SK-N-SH (cell line): ENCODE measurements around the gene NDEL1. TPM values are rescaled to one million over a fixed set of nuclear protein-coding genes. Genes with fewer than 3 reads are reported as not detected.

ENCODE experiments used
- CTCF ChIA-PET: fragments of 300-600, 350-600 bp; formaldehyde crosslinking; extraction: SDS; loops from one replicate; lab custom pipeline; 2021; lab: Yijun Ruan, JAX
- POLR2A ChIA-PET: fragments of 350-600 bp; sonication (Branson Sonifier 250); formaldehyde crosslinking; extraction: SDS; loops from one replicate; lab custom pipeline; 2020; ENCODE audit warnings: antibody characterized with exemption, inconsistent platforms; lab: Yijun Ruan, JAX
- DNase-seq: peaks from one replicate; pipeline ENCODE4 v3.0.0; 2012
- H2AFZ ChIP-seq: fragments of 200-600 bp; sonication (generic); 2 replicates; pipeline ENCODE4 v1.8.1; 2016; ENCODE audit warnings: antibody characterized with exemption, mild to moderate bottlenecking, low read depth
- H3F3A ChIP-seq: fragments of 200-600 bp; sonication (generic); replicated peaks from 2 replicates; pipeline ENCODE3; 2016; ENCODE audit warnings: antibody characterized with exemption, mild to moderate bottlenecking; ENCODE audit not compliant: insufficient read depth
- H3K27ac ChIP-seq, 2 experiments: fragments of 200-500 bp in 1 of 2; fragments of 200-600 bp in 1 of 2; sonication (Bioruptor generic) in 1 of 2; sonication (generic), shearing (Covaris generic) in 1 of 2; 2 replicates each; pipeline versions ENCODE4 v1.5.1 to v1.6.1; 2014 to 2016; ENCODE audit warnings: low read depth in 2 of 2, inconsistent platforms in 1 of 2, low read length in 1 of 2, mild to moderate bottlenecking in 1 of 2, mixed read lengths in 1 of 2
- H3K27me3 ChIP-seq: fragments of 200-600 bp; sonication (generic), shearing (Covaris generic); 2 replicates; pipeline ENCODE4 v1.6.1; 2016; ENCODE audit warnings: mixed run types; ENCODE audit not compliant: insufficient read depth
- H3K36me3 ChIP-seq, 2 experiments: fragments of 200-500 bp in 1 of 2; fragments of 200-600 bp in 1 of 2; sonication (Bioruptor generic) in 1 of 2; sonication (generic) in 1 of 2; replicated peaks in 1 of 2; 2 replicates each; pipeline versions ENCODE3 to v1.5.1; 2014 to 2016; ENCODE audit warnings: low read length in 1 of 2, mild to moderate bottlenecking in 1 of 2; ENCODE audit not compliant: insufficient read depth in 2 of 2, control insufficient read depth in 1 of 2
- H3K4me1 ChIP-seq, 2 experiments: fragments of 200-500 bp in 1 of 2; fragments of 200-600 bp in 1 of 2; sonication (Bioruptor generic) in 1 of 2; sonication (generic), shearing (Covaris generic) in 1 of 2; 2 replicates each; pipeline versions ENCODE4 v1.5.1 to v1.6.1; 2014 to 2016; ENCODE audit warnings: low read depth in 1 of 2, low read length in 1 of 2, mixed run types in 1 of 2; ENCODE audit not compliant: insufficient read depth in 2 of 2, control insufficient read depth in 1 of 2
- H3K4me2 ChIP-seq: fragments of 200-600 bp; sonication (generic), shearing (Covaris generic); 2 replicates; pipeline ENCODE4 v1.6.1; 2017; ENCODE audit warnings: mixed run types
- H3K4me3 ChIP-seq, 2 experiments: fragments of 200-500 bp in 1 of 2; fragments of 200-600 bp in 1 of 2; sonication (Bioruptor generic) in 1 of 2; sonication (generic), shearing (Covaris generic) in 1 of 2; 2 replicates each; pipeline versions ENCODE4 v1.5.1 to v1.8.1; 2014 to 2016; ENCODE audit warnings: low read depth in 2 of 2, inconsistent platforms in 1 of 2, low read length in 1 of 2, mild to moderate bottlenecking in 1 of 2, mixed read lengths in 1 of 2, moderate library complexity in 1 of 2
- H3K79me2 ChIP-seq: fragments of 200-600 bp; sonication (generic); 2 replicates; pipeline ENCODE4 v1.8.1; 2017; ENCODE audit warnings: mild to moderate bottlenecking; ENCODE audit not compliant: insufficient read depth
- H3K9ac ChIP-seq: fragments of 200-600 bp; sonication (generic); 2 replicates; pipeline ENCODE4 v1.6.1; 2017; ENCODE audit warnings: mixed run types
- H3K9me2 ChIP-seq: fragments of 200-600 bp; sonication (generic); 2 replicates; pipeline ENCODE4 v1.6.1; 2017; ENCODE audit warnings: mixed run types
- H3K9me3 ChIP-seq: fragments of 200-600 bp; sonication (generic); 2 replicates; pipeline ENCODE4 v1.6.1; 2017; ENCODE audit warnings: mixed run types, mild to moderate bottlenecking, moderate library complexity
- H4K20me1 ChIP-seq: fragments of 200-600 bp; sonication (generic); 2 replicates; pipeline ENCODE4 v1.6.1; 2017; ENCODE audit warnings: mild to moderate bottlenecking, mixed run types; ENCODE audit not compliant: insufficient read depth
- MXI1 ChIP-seq: IDR thresholded peaks from 2 replicates; pipeline ENCODE4 v1.6.1; 2012; ENCODE audit warnings: mild to moderate bottlenecking, low read depth, low read length, improper control_type of control experiment
- RAD21 ChIP-seq: IDR thresholded peaks from 2 replicates; pipeline ENCODE4 v1.6.1; 2012; ENCODE audit warnings: mild to moderate bottlenecking, low read length
- SIN3A ChIP-seq: IDR thresholded peaks from 2 replicates; pipeline ENCODE4 v1.6.1; 2012; ENCODE audit warnings: low read depth, mild to moderate bottlenecking, low read length, moderate library complexity, borderline replicate concordance
- SMC3 ChIP-seq: IDR thresholded peaks from 2 replicates; pipeline ENCODE4 v1.6.1; 2012; ENCODE audit warnings: low read depth, low read length, improper control_type of control experiment
- WGBS: methylation state at CpG from one replicate; pipeline ENCODE4 v1.1.6; 2017; ENCODE audit warnings: low lambda C conversion rate; 5-methylcytosine and 5-hydroxymethylcytosine counted together
- polyA plus RNA-seq, 3 experiments: library from polyadenylated mRNA; depleted of rRNA; stranded (reverse); fragments of >200 nt; gene quantifications; 2 replicates each; pipeline ENCODE4 v1.2.3, GENCODE V29; 2012
- TF ChIP-seq, protein P1 (sequence below): IDR thresholded peaks from 2 replicates; pipeline ENCODE4 v1.4.0; 2012; ENCODE audit warnings: low read depth, borderline replicate concordance
- TF ChIP-seq, protein P2 (sequence below): IDR thresholded peaks from 2 replicates; pipeline ENCODE4; 2012
- TF ChIP-seq, protein P3 (sequence below): IDR thresholded peaks from 2 replicates; pipeline ENCODE4 v1.6.1; 2012; ENCODE audit warnings: mild to moderate bottlenecking, low read depth, low read length, moderate library complexity

NDEL1 gene
- polyA plus RNA-seq, 1 of the 3 experiments (the other 2 are of a cell fraction), result 49.5 TPM

DNA sequence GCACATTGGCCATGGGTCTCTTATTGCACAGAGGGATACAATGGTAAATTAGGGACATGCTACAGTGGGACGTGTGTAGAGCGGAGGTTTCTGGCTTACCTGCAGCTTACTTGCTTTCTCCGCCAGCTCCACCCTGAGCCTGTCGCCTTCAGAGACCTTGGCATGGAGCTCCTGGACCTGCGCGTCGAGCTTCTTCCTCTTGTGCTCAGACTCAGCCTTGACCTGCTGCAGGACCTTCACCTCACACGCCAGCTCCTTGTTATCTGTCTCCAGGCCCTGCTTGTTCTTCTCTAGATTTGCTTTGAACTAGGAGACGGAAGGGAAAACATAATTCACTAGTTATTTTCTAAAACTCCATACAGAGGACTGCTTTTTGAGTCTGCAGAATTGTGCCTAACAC is 63.5 kb downstream of the NDEL1 start:
- no peaks in the 10 kb centered on the region for H3K79me2 ChIP-seq
- H3F3A ChIP-seq, result no peaks in the 10 kb centered on the region
- CTCF ChIA-PET, result interaction anchor here (1.0 kb wide), 1 partner anchor 247 kb away, joined by 3 read pairs; no protein-coding TSS in a partner anchor
- H3K9me2 ChIP-seq, result no peaks in the 10 kb centered on the region
- H3K4me3 ChIP-seq, result no peak overlapping the region
- H3K4me1 ChIP-seq, result no peaks in the 10 kb centered on the region
- peaks cover 42 to 59% of the 10 kb centered on the region in 2 experiments for H3K36me3 ChIP-seq
- H4K20me1 ChIP-seq, result no peaks in the 10 kb centered on the region
- TF ChIP-seq RAD21, result no peak
- H3K27ac ChIP-seq, result no peak overlapping the region
- POLR2A ChIA-PET, result no interaction called here
- no peaks in the 10 kb centered on the region for H3K9me3 ChIP-seq
- no peak overlapping the region for H3K9ac ChIP-seq
- H2AFZ ChIP-seq, result no peak overlapping the region
- 95% methylated on average over 9 of the region's 9 CpGs for WGBS
- no peak overlapping the region for H3K4me2 ChIP-seq
- DNase-seq, result no peak
- no peaks in the 10 kb centered on the region for H3K27me3 ChIP-seq

DNA sequence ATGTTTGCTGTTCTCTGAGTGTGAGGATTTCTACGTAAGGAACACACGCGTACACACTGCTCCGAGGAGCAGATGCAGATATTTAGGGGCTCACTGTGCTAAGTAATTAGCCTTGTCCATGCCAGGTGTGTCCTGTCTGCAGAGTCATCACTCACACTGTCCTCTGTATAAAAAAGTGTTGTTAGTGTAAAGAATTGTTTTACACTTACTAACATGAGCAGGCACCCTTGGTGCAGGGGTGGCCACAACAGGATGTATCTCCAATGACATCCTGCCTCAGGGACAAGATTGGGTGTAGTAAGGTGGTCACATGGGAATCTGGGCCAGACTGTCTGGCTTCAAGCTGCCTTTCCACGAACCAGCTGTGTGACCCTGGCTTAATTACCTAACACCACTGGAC is 63.9 kb downstream of the NDEL1 start:
- Histone ChIP-seq H3K4me1 (no peaks in the 10 kb centered on the region), H3K79me2 (no peaks in the 10 kb centered on the region), H3F3A (no peaks in the 10 kb centered on the region), H2AFZ (no peak overlapping the region), H3K4me2 (no peak overlapping the region), H3K27ac (no peak overlapping the region), H3K9me3 (no peaks in the 10 kb centered on the region), H3K4me3 (no peak overlapping the region), H4K20me1 (no peaks in the 10 kb centered on the region), H3K9me2 (no peaks in the 10 kb centered on the region), H3K9ac (no peak overlapping the region), H3K27me3 (no peaks in the 10 kb centered on the region), H3K36me3 (peaks cover 42 to 59% of the 10 kb centered on the region in 2 experiments)
- 93% methylated on average over 5 of the region's 5 CpGs for WGBS
- POLR2A ChIA-PET, result no interaction called here
- CTCF ChIA-PET, result interaction anchor here (1.0 kb wide), 1 partner anchor 246 kb away, joined by 3 read pairs; no protein-coding TSS in a partner anchor
- DNase-seq, result no peak
- TF ChIP-seq, protein P1, sequence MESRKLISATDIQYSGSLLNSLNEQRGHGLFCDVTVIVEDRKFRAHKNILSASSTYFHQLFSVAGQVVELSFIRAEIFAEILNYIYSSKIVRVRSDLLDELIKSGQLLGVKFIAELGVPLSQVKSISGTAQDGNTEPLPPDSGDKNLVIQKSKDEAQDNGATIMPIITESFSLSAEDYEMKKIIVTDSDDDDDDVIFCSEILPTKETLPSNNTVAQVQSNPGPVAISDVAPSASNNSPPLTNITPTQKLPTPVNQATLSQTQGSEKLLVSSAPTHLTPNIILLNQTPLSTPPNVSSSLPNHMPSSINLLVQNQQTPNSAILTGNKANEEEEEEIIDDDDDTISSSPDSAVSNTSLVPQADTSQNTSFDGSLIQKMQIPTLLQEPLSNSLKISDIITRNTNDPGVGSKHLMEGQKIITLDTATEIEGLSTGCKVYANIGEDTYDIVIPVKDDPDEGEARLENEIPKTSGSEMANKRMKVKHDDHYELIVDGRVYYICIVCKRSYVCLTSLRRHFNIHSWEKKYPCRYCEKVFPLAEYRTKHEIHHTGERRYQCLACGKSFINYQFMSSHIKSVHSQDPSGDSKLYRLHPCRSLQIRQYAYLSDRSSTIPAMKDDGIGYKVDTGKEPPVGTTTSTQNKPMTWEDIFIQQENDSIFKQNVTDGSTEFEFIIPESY, result no peak

DNA sequence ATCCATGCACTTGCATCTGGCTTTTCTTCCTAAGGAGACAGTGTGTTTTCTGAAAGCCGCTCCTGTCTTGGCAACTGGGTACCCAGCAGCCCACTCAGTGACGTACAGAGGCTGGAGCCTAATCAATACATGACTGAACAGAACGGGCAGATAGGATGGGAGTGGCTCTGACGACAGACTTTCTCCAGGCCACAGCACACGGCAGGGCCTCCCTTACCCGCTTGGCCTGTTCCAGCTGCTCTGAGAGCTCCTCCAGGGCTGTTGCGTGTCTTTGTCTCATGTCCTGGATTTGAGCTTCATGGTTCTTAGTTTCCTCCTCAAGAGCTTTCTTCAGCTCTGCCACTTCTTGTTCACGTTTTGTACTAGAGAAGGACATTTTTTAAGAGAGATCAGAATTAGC is 64.9 kb downstream of the NDEL1 start:
- no peak for DNase-seq
- Histone ChIP-seq H4K20me1 (no peaks in the 10 kb centered on the region), H3K27me3 (no peaks in the 10 kb centered on the region), H3K9me2 (no peaks in the 10 kb centered on the region), H3K4me3 (no peak overlapping the region), H3K79me2 (no peaks in the 10 kb centered on the region), H3K4me2 (no peak overlapping the region), H3K27ac (no peak overlapping the region), H3K4me1 (no peaks in the 10 kb centered on the region), H3K9me3 (no peaks in the 10 kb centered on the region), H3K36me3 (peaks cover 48 to 58% of the 10 kb centered on the region in 2 experiments), H3K9ac (no peak overlapping the region), H3F3A (peaks cover 6% of the 10 kb centered on the region), H2AFZ (no peak overlapping the region)
- TF ChIP-seq, protein P2, sequence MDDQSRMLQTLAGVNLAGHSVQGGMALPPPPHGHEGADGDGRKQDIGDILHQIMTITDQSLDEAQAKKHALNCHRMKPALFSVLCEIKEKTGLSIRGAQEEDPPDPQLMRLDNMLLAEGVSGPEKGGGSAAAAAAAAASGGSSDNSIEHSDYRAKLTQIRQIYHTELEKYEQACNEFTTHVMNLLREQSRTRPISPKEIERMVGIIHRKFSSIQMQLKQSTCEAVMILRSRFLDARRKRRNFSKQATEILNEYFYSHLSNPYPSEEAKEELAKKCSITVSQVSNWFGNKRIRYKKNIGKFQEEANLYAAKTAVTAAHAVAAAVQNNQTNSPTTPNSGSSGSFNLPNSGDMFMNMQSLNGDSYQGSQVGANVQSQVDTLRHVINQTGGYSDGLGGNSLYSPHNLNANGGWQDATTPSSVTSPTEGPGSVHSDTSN, result no peak
- TF ChIP-seq, protein P3, sequence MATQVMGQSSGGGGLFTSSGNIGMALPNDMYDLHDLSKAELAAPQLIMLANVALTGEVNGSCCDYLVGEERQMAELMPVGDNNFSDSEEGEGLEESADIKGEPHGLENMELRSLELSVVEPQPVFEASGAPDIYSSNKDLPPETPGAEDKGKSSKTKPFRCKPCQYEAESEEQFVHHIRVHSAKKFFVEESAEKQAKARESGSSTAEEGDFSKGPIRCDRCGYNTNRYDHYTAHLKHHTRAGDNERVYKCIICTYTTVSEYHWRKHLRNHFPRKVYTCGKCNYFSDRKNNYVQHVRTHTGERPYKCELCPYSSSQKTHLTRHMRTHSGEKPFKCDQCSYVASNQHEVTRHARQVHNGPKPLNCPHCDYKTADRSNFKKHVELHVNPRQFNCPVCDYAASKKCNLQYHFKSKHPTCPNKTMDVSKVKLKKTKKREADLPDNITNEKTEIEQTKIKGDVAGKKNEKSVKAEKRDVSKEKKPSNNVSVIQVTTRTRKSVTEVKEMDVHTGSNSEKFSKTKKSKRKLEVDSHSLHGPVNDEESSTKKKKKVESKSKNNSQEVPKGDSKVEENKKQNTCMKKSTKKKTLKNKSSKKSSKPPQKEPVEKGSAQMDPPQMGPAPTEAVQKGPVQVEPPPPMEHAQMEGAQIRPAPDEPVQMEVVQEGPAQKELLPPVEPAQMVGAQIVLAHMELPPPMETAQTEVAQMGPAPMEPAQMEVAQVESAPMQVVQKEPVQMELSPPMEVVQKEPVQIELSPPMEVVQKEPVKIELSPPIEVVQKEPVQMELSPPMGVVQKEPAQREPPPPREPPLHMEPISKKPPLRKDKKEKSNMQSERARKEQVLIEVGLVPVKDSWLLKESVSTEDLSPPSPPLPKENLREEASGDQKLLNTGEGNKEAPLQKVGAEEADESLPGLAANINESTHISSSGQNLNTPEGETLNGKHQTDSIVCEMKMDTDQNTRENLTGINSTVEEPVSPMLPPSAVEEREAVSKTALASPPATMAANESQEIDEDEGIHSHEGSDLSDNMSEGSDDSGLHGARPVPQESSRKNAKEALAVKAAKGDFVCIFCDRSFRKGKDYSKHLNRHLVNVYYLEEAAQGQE, result no peak
- TF ChIP-seq MXI1, result no peak
- TF ChIP-seq SIN3A, result no peak
- no peak for TF ChIP-seq SMC3
- ChIA-PET POLR2A (no interaction called here), CTCF (interaction anchor here (0.9 to 1.3 kb wide), 3 partner anchors 91 to 246 kb away, joined by 3 to 4 read pairs (median 4); no protein-coding TSS in a partner anchor)
- WGBS, result 95% methylated on average over 6 of the region's 8 CpGs
